Nephron (organoid): ENCODE results near the gene PPP1R1C.

ENCODE experiments used
- H3K27ac Mint-ChIP-seq, 3 experiments: 2 replicates each; pipeline ENCODE4 v1.8.0; 2020; ENCODE audit warnings: mixed read lengths in 3 of 3, mild to moderate bottlenecking in 2 of 3, moderate library complexity in 1 of 3
- H3K27me3 Mint-ChIP-seq: 2 replicates; pipeline ENCODE4 v1.8.0; 2021; ENCODE audit warnings: low read depth, mild to moderate bottlenecking, moderate library complexity, mixed read lengths
- H3K36me3 Mint-ChIP-seq: 2 replicates; pipeline ENCODE4 v1.8.0; 2020; ENCODE audit warnings: low read depth, mixed read lengths
- H3K4me1 Mint-ChIP-seq: 2 replicates; pipeline ENCODE4 v1.8.0; 2020; ENCODE audit warnings: mixed read lengths
- H3K4me3 Mint-ChIP-seq, 3 experiments: 2 replicates each; pipeline ENCODE4 v1.8.0; 2020; ENCODE audit warnings: mild to moderate bottlenecking in 3 of 3, mixed read lengths in 3 of 3, moderate library complexity in 2 of 3
- H3K9me3 Mint-ChIP-seq: 2 replicates; pipeline ENCODE4 v1.8.0; 2020; ENCODE audit warnings: mixed read lengths
- CTCF ChIP-seq, 3 experiments: fragments of 200-600 bp; sonication (generic); IDR thresholded peaks; one replicate each; pipeline ENCODE4 v1.5.0; 2021; ENCODE audit warnings: antibody characterized with exemption in 3 of 3; ENCODE audit not compliant: unreplicated experiment in 3 of 3

The PPP1R1C gene

GRCh38 chr2:181985632-181986205, at the start of gene PPP1R1C:
Gene PPP1R1C (plus strand): TSS chr2:181985853. CDS start chr2:181986111, 258 bp downstream.
- Mint-ChIP-seq H3K36me3 (no peaks in the 10 kb centered on the region), H3K27ac (peak within 1 kb of the TSS in 1 of 3 experiments; percentile 40), H3K4me3 (no peak within 1 kb of the TSS), H3K27me3 (no peaks in the 10 kb centered on the region), H3K4me1 (peaks cover 9% of the 10 kb centered on the region), H3K9me3 (no peaks in the 10 kb centered on the region)
- no peak for TF ChIP-seq CTCF (IDR thresholded peaks at IDR 0.05; ENCODE audit: unreplicated experiment in 3 of 3)

- no peak overlapping the region for H3K4me3 Mint-ChIP-seq
- no peaks in the 10 kb centered on the region for H3K9me3 Mint-ChIP-seq
- no peaks in the 10 kb centered on the region for H3K4me1 Mint-ChIP-seq
- no peaks in the 10 kb centered on the region for H3K27me3 Mint-ChIP-seq
- no peak for TF ChIP-seq CTCF (IDR thresholded peaks at IDR 0.05; ENCODE audit: unreplicated experiment in 3 of 3)
- H3K27ac Mint-ChIP-seq, result no peak overlapping the region
- no peaks in the 10 kb centered on the region for H3K36me3 Mint-ChIP-seq
These were observed 48.2 kb upstream of the PPP1R1C start for GRCh38 chr2:181937473-181937872.

GRCh38 chr2:181943411-181944124, 42.1 kb upstream of the PPP1R1C start:
- no peaks in the 10 kb centered on the region for H3K27me3 Mint-ChIP-seq
- H3K9me3 Mint-ChIP-seq, result no peaks in the 10 kb centered on the region
- no peak overlapping the region for H3K4me3 Mint-ChIP-seq
- no peak for TF ChIP-seq CTCF (IDR thresholded peaks at IDR 0.05; ENCODE audit: unreplicated experiment in 3 of 3)
- no peaks in the 10 kb centered on the region for H3K4me1 Mint-ChIP-seq
- no peak overlapping the region for H3K27ac Mint-ChIP-seq
- no peaks in the 10 kb centered on the region for H3K36me3 Mint-ChIP-seq

GRCh38 chr2:181944164-181944913, 41.3 kb upstream of the PPP1R1C start:
- no peaks in the 10 kb centered on the region for H3K4me1 Mint-ChIP-seq
- H3K4me3 Mint-ChIP-seq, result no peak overlapping the region
- H3K36me3 Mint-ChIP-seq, result no peaks in the 10 kb centered on the region
- no peaks in the 10 kb centered on the region for H3K27me3 Mint-ChIP-seq
- no peaks in the 10 kb centered on the region for H3K9me3 Mint-ChIP-seq
- TF ChIP-seq CTCF (IDR thresholded peaks at IDR 0.05; ENCODE audit: unreplicated experiment in 3 of 3), result no peak
- no peak overlapping the region for H3K27ac Mint-ChIP-seq

- no peak overlapping the region for H3K27ac Mint-ChIP-seq
- no peaks in the 10 kb centered on the region for H3K4me1 Mint-ChIP-seq
- no peaks in the 10 kb centered on the region for H3K36me3 Mint-ChIP-seq
- no peaks in the 10 kb centered on the region for H3K27me3 Mint-ChIP-seq
- TF ChIP-seq CTCF (IDR thresholded peaks at IDR 0.05; ENCODE audit: unreplicated experiment in 3 of 3), result no peak
- no peak overlapping the region for H3K4me3 Mint-ChIP-seq
- H3K9me3 Mint-ChIP-seq, result no peaks in the 10 kb centered on the region
These were observed 40.8 kb upstream of the PPP1R1C start for GRCh38 chr2:181944914-181945291.
